ENCODE results near the gene COX5B.
"Not testable (repeated sequence)": the region's sequence is repeated elsewhere in the genome, so short reads cannot be mapped to it uniquely, and the experiment has no call there.

The COX5B gene, protein sequence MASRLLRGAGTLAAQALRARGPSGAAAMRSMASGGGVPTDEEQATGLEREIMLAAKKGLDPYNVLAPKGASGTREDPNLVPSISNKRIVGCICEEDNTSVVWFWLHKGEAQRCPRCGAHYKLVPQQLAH

DNA sequence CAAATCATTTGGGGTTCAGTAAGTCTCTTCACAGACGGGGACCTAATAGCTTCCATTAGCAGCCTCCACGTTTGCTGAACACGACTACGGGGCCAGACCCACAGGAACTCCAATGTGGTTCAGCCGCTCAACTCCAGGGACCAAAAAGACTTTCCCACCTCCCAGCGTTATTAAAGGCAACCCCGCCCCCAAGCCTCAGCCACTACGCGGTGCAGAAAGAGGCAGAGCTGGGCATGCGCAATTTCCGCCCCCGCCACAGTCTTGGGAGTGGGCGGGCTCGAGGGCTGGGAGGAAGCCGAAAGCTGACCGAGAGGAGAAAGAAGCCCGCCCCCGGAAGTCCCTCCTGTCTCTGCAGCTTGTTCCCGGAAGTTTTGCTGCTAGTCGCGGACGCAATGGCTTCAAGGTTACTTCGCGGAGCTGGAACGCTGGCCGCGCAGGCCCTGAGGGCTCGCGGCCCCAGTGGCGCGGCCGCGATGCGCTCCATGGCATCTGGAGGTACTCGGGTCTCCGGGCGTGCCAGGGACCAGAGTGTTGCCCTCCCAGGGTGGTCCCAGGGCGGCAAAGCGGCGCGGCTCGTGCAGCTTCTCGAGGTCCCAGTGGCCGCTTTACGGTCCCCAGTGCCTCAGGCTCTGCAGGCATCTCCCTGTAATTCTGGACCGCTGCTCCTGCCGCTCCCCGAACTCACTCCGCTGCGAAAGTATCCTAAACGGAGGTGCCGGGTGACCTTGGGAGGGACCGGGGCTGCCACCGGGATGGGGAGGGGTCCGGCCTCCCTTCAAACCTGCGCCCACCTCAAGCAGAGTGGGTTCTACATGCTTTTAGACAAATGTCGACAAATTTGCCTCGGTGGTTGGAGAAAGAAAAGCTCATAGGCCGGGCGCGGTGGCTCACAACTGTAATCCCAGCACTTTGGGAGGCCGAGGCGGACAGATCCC is at the start of gene COX5B:
Gene COX5B, plus strand, starts transcription at position 368 of the 935 bp plus-strand sequence. Its CDS starts 25 bp downstream, at position 393.
- WGBS (ENCODE audit: insufficient coverage, insufficient read length): no CpG with 5 or more reads among the region's 63 CpGs
- no peaks in the 10 kb centered on the region for H3K4me1 ChIP-seq (ENCODE audit: control insufficient read depth, insufficient read depth, low read length)
- H3K36me3 ChIP-seq (ENCODE audit: control insufficient read depth, insufficient read depth, low read length): peaks cover 15% of the 10 kb centered on the region; the same call in 1 of the 2 replicates
- H3K4me3 ChIP-seq (ENCODE audit: low read length): peak within 1 kb of the TSS; percentile 96
- H3K27ac ChIP-seq (ENCODE audit: low read length): no peak within 1 kb of the TSS
- no peaks in the 10 kb centered on the region for H3K27me3 ChIP-seq (ENCODE audit: control insufficient read depth, insufficient read depth, low read length)
- DNase-seq (ENCODE audit: low read depth, low spot score): peak; percentile 75
- no peaks in the 10 kb centered on the region for H3K9me3 ChIP-seq (ENCODE audit: control insufficient read depth, insufficient read depth, low read length)

DNA sequence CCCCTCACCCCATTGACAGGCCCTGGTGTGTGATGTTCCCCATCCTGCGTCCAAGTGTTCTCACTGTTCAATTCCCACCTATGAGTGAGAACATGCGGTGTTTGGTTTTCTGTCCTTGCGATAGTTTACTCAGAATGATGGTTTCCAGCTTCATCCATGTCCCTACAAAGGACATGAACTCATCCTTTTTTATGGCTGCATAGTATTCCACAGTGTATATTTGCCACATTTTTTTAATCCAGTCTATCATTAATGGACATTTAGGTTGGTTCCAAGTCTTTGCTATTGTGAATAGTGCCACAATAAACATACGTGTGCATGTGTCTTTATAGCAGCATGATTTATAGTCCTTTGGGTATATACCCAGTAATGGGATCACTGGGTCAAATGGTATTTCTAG is 49.7 kb upstream of the COX5B start:
- not testable (repeated sequence) for H3K36me3 ChIP-seq (ENCODE audit: control insufficient read depth, insufficient read depth, low read length); H3K4me3 ChIP-seq (ENCODE audit: low read length); H3K27ac ChIP-seq (ENCODE audit: low read length); H3K27me3 ChIP-seq (ENCODE audit: control insufficient read depth, insufficient read depth, low read length); H3K9me3 ChIP-seq (ENCODE audit: control insufficient read depth, insufficient read depth, low read length); H3K4me1 ChIP-seq (ENCODE audit: control insufficient read depth, insufficient read depth, low read length); DNase-seq (ENCODE audit: low read depth, low spot score)
- no CpG with 5 or more reads among the region's 4 CpGs for WGBS (ENCODE audit: insufficient coverage, insufficient read length)

DNA sequence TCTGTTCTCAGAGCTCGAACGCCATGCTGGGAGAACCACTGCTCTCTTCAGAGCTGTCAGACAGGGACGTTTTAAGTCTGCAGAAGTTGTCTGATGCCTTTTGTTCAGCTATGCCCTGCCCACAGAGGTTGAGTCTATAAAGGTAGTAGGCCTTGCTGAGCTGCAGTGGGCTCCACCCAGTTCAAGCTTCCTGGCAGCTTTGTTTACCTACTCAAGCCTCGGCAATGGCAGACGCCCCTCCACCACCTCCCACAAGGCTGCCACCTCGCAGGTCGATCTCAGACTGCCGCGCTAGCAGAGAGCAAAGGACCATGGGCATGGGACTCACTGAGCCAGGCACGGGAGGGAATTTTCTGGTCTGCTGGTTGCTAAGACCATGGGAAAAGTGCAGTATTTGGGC is 44.3 kb upstream of the COX5B start:
- WGBS (ENCODE audit: insufficient coverage, insufficient read length): no CpG with 5 or more reads among the region's 10 CpGs
- not testable (repeated sequence) for H3K27ac ChIP-seq (ENCODE audit: low read length); DNase-seq (ENCODE audit: low read depth, low spot score); H3K4me1 ChIP-seq (ENCODE audit: control insufficient read depth, insufficient read depth, low read length); H3K4me3 ChIP-seq (ENCODE audit: low read length); H3K36me3 ChIP-seq (ENCODE audit: control insufficient read depth, insufficient read depth, low read length); H3K27me3 ChIP-seq (ENCODE audit: control insufficient read depth, insufficient read depth, low read length); H3K9me3 ChIP-seq (ENCODE audit: control insufficient read depth, insufficient read depth, low read length)

DNA sequence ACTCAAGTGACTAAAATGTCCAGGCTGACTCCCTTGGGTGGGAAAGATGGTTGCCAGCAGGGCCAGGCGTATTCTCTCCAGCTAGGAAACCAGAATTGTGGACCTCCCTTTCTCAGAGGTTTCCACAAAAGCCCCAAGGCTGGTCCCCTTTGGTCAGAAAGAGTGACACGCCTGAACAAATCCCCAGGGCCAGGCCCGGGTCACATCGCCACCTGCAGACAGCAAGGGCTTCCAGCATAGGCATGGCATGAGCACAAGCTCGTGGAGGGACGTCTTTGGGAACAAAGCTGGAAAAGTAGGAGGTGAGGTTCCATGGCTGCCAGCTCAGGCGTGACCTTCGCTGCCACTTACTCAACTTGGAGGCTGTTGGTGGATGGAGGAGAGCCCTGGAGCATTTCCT is 40.8 kb upstream of the COX5B start:
- no CpG with 5 or more reads among the region's 8 CpGs for WGBS (ENCODE audit: insufficient coverage, insufficient read length)
- H3K9me3 ChIP-seq (ENCODE audit: control insufficient read depth, insufficient read depth, low read length); DNase-seq (ENCODE audit: low read depth, low spot score); H3K4me3 ChIP-seq (ENCODE audit: low read length); H3K4me1 ChIP-seq (ENCODE audit: control insufficient read depth, insufficient read depth, low read length); H3K27ac ChIP-seq (ENCODE audit: low read length); H3K36me3 ChIP-seq (ENCODE audit: control insufficient read depth, insufficient read depth, low read length); H3K27me3 ChIP-seq (ENCODE audit: control insufficient read depth, insufficient read depth, low read length): not testable (repeated sequence)

DNA sequence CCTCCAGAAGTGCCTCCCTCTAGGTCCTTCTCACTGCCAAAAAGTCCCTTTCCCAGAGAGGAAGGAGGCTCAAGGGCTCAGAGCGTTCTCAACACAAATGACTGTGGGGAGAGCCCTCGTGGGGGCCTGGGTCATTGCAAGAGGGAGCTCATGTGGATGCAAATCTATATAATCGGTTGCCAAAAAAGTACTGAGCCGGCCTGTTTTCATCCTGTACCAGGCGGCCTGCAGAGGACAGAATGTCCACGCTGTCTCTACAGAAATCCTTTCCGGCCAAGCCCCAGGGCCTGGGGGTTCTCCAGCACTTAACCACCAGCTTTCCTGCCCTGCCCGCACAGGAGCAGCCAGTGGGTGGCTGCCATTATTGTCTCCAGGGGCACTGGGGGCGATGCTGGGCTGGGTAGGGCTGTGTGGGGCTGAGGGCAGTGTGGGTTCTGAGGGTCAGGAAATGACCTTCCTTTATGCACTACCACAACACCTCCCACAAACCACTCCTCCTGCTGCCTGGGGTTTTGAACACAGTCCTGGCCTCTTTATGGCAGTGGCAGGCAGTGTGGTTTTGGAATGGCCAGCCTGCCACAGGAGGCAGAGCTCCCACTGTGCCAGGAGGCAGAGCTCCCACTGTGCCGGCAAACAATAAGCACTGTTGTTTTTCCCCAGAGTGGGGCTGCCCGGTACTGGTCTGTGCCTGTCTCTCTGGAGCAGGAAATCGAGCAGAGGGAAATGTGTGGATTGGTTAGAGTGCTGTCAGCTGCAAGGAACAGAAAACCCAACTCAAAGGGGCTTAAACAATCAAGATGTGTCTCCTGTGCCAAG is 40.1 kb upstream of the COX5B start:
- not testable (repeated sequence) for H3K36me3 ChIP-seq (ENCODE audit: control insufficient read depth, insufficient read depth, low read length); H3K4me3 ChIP-seq (ENCODE audit: low read length); DNase-seq (ENCODE audit: low read depth, low spot score); H3K4me1 ChIP-seq (ENCODE audit: control insufficient read depth, insufficient read depth, low read length); H3K9me3 ChIP-seq (ENCODE audit: control insufficient read depth, insufficient read depth, low read length); H3K27ac ChIP-seq (ENCODE audit: low read length); H3K27me3 ChIP-seq (ENCODE audit: control insufficient read depth, insufficient read depth, low read length)
- WGBS (ENCODE audit: insufficient coverage, insufficient read length): no CpG with 5 or more reads among the region's 12 CpGs

DNA sequence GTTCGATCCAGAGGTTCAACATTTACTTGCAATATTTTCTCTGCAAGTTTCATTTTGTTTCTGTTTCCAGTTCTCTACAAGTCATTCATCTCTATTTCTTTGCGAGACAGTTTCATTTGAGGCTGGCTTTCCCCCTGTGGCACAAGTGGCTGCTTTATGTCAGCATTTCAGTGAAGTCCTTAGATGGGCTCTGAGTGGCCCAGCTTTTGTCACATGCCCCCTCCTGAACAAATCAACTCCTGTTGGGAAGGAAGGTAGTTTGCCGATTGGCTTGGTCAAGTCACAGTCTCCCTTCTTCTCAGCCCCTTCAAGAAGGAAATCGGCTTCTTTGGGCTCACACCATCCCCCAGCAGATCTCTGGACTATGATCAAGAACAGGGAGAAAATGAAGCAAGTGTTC is 37.1 kb upstream of the COX5B start:
- H3K9me3 ChIP-seq (ENCODE audit: control insufficient read depth, insufficient read depth, low read length); DNase-seq (ENCODE audit: low read depth, low spot score); H3K27me3 ChIP-seq (ENCODE audit: control insufficient read depth, insufficient read depth, low read length); H3K27ac ChIP-seq (ENCODE audit: low read length); H3K36me3 ChIP-seq (ENCODE audit: control insufficient read depth, insufficient read depth, low read length); H3K4me1 ChIP-seq (ENCODE audit: control insufficient read depth, insufficient read depth, low read length); H3K4me3 ChIP-seq (ENCODE audit: low read length): not testable (repeated sequence)
- no CpG with 5 or more reads among the region's 4 CpGs for WGBS (ENCODE audit: insufficient coverage, insufficient read length)

DNA sequence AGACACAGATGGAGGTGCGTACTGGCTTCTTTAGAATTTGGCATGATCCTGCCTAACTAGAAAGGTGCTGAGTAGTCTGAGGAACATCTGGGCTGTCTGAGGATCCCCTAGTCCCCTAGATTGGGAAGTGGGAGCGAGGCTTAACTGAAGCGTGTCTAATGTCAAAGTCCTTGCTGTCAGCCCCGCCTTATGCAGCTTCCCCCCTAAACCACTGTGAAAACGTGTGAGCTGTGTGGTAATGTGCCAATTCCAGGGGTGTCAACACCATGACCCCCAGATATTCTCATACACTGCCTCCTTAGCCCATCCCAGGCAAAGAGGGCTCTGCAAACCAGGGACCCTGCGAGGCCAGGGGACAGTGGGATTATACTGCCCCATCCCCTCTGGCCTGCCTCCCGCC is 34.0 kb upstream of the COX5B start:
- H3K4me3 ChIP-seq (ENCODE audit: low read length); DNase-seq (ENCODE audit: low read depth, low spot score); H3K27me3 ChIP-seq (ENCODE audit: control insufficient read depth, insufficient read depth, low read length); H3K27ac ChIP-seq (ENCODE audit: low read length); H3K36me3 ChIP-seq (ENCODE audit: control insufficient read depth, insufficient read depth, low read length); H3K4me1 ChIP-seq (ENCODE audit: control insufficient read depth, insufficient read depth, low read length); H3K9me3 ChIP-seq (ENCODE audit: control insufficient read depth, insufficient read depth, low read length): not testable (repeated sequence)
- no CpG with 5 or more reads among the region's 7 CpGs for WGBS (ENCODE audit: insufficient coverage, insufficient read length)

DNA sequence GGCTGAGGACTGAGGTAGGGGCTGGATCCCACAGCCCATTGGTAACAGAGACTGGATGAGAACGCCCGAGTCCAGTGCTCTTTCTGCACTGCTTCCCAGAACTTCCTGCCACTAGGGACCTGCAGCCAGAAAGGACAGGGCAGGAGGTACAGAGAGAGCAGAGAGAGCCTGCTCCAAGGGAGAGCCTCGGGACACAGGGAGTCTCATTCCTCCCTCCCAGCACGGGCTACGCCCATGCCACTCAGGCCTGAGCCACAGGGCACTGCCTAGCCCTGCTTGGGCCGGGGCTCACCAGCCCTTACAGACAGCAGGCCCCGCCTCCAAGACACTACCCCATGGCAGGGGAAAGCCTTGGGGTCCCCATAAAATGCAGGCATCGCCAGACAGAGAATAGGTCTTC is 30.1 kb upstream of the COX5B start:
- not testable (repeated sequence) for H3K27ac ChIP-seq (ENCODE audit: low read length); H3K4me3 ChIP-seq (ENCODE audit: low read length); H3K27me3 ChIP-seq (ENCODE audit: control insufficient read depth, insufficient read depth, low read length); H3K9me3 ChIP-seq (ENCODE audit: control insufficient read depth, insufficient read depth, low read length); DNase-seq (ENCODE audit: low read depth, low spot score); H3K4me1 ChIP-seq (ENCODE audit: control insufficient read depth, insufficient read depth, low read length); H3K36me3 ChIP-seq (ENCODE audit: control insufficient read depth, insufficient read depth, low read length)
- no CpG with 5 or more reads among the region's 8 CpGs for WGBS (ENCODE audit: insufficient coverage, insufficient read length)

DNA sequence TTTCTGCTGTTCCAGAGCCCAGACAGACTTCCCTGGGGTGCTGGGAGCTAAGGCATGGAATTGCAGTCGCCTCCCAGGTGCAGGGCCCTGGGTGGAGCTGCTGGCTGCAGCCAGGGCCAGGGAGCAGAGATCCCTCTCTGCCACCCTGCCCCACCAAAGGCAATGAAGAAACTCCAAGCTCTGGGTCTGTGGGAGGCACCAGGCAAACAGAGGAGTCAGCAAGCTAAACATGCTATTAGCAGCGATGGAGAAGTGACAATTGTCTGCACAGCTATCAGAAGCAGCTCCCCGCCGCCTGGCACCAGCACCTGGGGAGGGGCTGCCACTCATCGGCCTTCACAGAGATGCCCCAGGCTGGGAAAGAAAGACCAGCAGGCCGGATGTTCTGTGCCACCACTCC is 28.0 kb upstream of the COX5B start:
- no peak for DNase-seq (ENCODE audit: low read depth, low spot score)
- Histone ChIP-seq H3K9me3 (ENCODE audit: control insufficient read depth, insufficient read depth, low read length) (no peaks in the 10 kb centered on the region), H3K36me3 (ENCODE audit: control insufficient read depth, insufficient read depth, low read length) (no peaks in the 10 kb centered on the region), H3K27me3 (ENCODE audit: control insufficient read depth, insufficient read depth, low read length) (no peaks in the 10 kb centered on the region), H3K4me3 (ENCODE audit: low read length) (no peak overlapping the region), H3K27ac (ENCODE audit: low read length) (no peak overlapping the region), H3K4me1 (ENCODE audit: control insufficient read depth, insufficient read depth, low read length) (no peaks in the 10 kb centered on the region)
- no CpG with 5 or more reads among the region's 6 CpGs for WGBS (ENCODE audit: insufficient coverage, insufficient read length)

DNA sequence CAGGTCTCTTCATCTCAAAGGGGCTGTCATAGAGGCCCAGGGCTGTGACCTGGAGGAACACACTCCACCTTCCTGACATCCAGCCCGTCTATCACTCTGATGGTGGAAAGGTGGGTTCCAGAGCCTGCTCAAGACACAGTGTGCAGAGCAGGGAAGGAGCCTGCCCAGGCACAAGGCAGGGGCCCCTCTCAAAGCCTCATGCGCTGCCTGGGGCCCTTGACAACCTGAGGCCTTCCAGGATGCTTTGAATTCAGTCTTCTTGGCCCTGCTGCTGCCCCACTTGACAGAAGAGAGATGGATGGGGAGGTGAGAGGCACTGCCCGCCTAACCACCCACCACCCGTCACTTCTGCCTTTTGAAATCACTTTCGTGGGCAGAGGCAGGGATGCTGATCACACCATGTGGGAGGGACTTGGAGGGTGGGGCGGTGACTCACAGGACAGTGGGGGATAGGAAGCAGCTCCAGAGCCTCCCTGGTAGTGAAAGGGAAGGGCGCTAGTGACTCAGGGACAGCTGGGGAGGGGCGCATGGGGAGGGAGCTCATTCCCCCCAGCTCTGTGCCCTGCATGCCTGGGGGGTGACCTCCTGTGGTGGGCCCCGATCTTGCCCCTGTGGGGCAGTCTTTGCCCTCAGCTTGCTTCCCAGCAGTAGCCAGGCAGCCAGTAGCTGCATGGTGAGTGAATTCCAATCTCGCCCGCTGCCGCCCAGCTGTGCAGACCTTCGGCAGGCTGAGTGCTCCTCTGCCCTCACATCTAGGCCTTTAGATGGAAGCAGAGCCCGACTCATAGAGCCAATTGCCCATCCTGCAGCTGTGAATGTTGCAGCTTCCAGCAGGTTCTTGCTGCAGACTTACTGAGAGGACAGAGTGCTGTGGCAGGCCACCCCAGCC is 26.7 kb upstream of the COX5B start:
- not testable (repeated sequence) for H3K4me3 ChIP-seq (ENCODE audit: low read length); H3K27me3 ChIP-seq (ENCODE audit: control insufficient read depth, insufficient read depth, low read length); H3K36me3 ChIP-seq (ENCODE audit: control insufficient read depth, insufficient read depth, low read length); H3K9me3 ChIP-seq (ENCODE audit: control insufficient read depth, insufficient read depth, low read length); H3K4me1 ChIP-seq (ENCODE audit: control insufficient read depth, insufficient read depth, low read length); DNase-seq (ENCODE audit: low read depth, low spot score); H3K27ac ChIP-seq (ENCODE audit: low read length)
- WGBS (ENCODE audit: insufficient coverage, insufficient read length): no CpG with 5 or more reads among the region's 14 CpGs

All from iPS DF 6.9 (cell line).